IPS-NIHi7 (cell line): ENCODE data around the gene MRPL11.
A peak's percentile ranks its signal among the peaks of the same experiment; 100 is the strongest.
"Not testable (repeated sequence)": the region's sequence is repeated elsewhere in the genome, so short reads cannot be mapped to it uniquely, and the experiment has no call there.

ENCODE experiments used
- DNase-seq: peaks from one replicate; pipeline ENCODE4 v3.0.0; 2012; ENCODE audit warnings: mixed read lengths; ENCODE audit errors: extremely low spot score

The MRPL11 gene

GRCh38 chr11:66431287-66431686, 7.4 kb downstream of the MRPL11 start:
- not testable (repeated sequence) for DNase-seq

- peak; percentile 82 for DNase-seq
Observed at GRCh38 chr11:66429983-66430602, 8.6 kb downstream of the MRPL11 start.

- DNase-seq, result no peak
Observed at GRCh38 chr11:66428933-66429332, 9.7 kb downstream of the MRPL11 start.

GRCh38 chr11:66426314-66426713, 12.3 kb downstream of the MRPL11 start:
- DNase-seq, result no peak

GRCh38 chr11:66421492-66422205, 17.0 kb downstream of the MRPL11 start:
- peak; percentile 93 for DNase-seq

GRCh38 chr11:66420671-66421476, 17.8 kb downstream of the MRPL11 start, which contains the start of gene NPAS4:
NPAS4 (plus strand) TSS chr11:66421035; CDS start chr11:66421180, 145 bp downstream.
- peak; percentile 43 for DNase-seq

- peak; percentile 78 for DNase-seq
Observed at GRCh38 chr11:66419825-66420224, 18.8 kb downstream of the MRPL11 start.

- no peak for DNase-seq
Observed at GRCh38 chr11:66418986-66419308, 19.7 kb downstream of the MRPL11 start.

- DNase-seq, result peak; percentile 83
Observed at GRCh38 chr11:66418168-66418985, 20.3 kb downstream of the MRPL11 start.

- DNase-seq, result no peak
Observed at GRCh38 chr11:66417000-66417399, 21.6 kb downstream of the MRPL11 start.

GRCh38 chr11:66415423-66415822, 23.2 kb downstream of the MRPL11 start:
- DNase-seq, result no peak

- peak; percentile 62 for DNase-seq
Observed at GRCh38 chr11:66414120-66414934, 24.3 kb downstream of the MRPL11 start.

- DNase-seq, result no peak
Observed at GRCh38 chr11:66413167-66413566, 25.5 kb downstream of the MRPL11 start.

- no peak for DNase-seq
Observed at GRCh38 chr11:66412110-66412509, 26.5 kb downstream of the MRPL11 start.

GRCh38 chr11:66411323-66411722, 27.3 kb downstream of the MRPL11 start:
- DNase-seq, result no peak

- no peak for DNase-seq
Observed at GRCh38 chr11:66410191-66410590, 28.5 kb downstream of the MRPL11 start.

GRCh38 chr11:66409226-66409625, 29.4 kb downstream of the MRPL11 start:
- no peak for DNase-seq

- DNase-seq, result peak; percentile 94
Observed at GRCh38 chr11:66408488-66409214, 30.0 kb downstream of the MRPL11 start.

GRCh38 chr11:66407651-66408050, 31.0 kb downstream of the MRPL11 start:
- no peak for DNase-seq

GRCh38 chr11:66393954-66394353, 44.7 kb downstream of the MRPL11 start:
- DNase-seq, result no peak
